H1 (cell line): ENCODE measurements around the gene SHISAL1. TPM values are rescaled to one million over a fixed set of nuclear protein-coding genes. Genes with fewer than 3 reads are reported as not detected.
A peak's percentile ranks its signal among the peaks of the same experiment; 100 is the strongest.

Experiments used
- CTCF ChIA-PET: fragments of 300-600 bp; sonication (Branson Sonifier 250); formaldehyde crosslinking; loops from one replicate; lab custom pipeline; 2021; ENCODE audit not compliant: partially characterized antibody; lab: Charles Lee
- POLR2A ChIA-PET: fragments of 300-600 bp; sonication (Branson Sonifier 250); formaldehyde crosslinking; loops from one replicate; lab custom pipeline; 2021; ENCODE audit warnings: inconsistent platforms; ENCODE audit not compliant: partially characterized antibody; lab: Charles Lee
- DNase-seq, 2 experiments: peaks; one replicate each; pipeline versions ENCODE4 v3.0.0 to v3.0.0-alpha.2; 2010 to 2022; ENCODE audit warnings: low spot score in 2 of 2, low read depth in 1 of 2, mixed read lengths in 1 of 2
- FAIRE-seq: peaks from 2 replicates; lab custom pipeline; 2011; peaks lifted over from hg19 to GRCh38; lab: Jason Lieb, UNC
- H2AFZ ChIP-seq: 2 replicates; pipeline ENCODE4 v1.8.1; 2012; ENCODE audit warnings: low read length, inconsistent platforms
- H2AK5ac ChIP-seq: 2 replicates; pipeline ENCODE4 v1.6.1; 2013; ENCODE audit warnings: low read depth, low read length
- H2BK120ac ChIP-seq: replicated peaks from 2 replicates; pipeline ENCODE3; 2013; ENCODE audit warnings: low read depth, low read length, inconsistent platforms
- H2BK12ac ChIP-seq: 2 replicates; pipeline ENCODE4 v1.6.1; 2013; ENCODE audit warnings: low read depth, low read length
- H2BK15ac ChIP-seq: 2 replicates; pipeline ENCODE4 v1.6.1; 2013; ENCODE audit warnings: low read length
- H2BK20ac ChIP-seq: 2 replicates; pipeline ENCODE4 v1.6.1; 2013; ENCODE audit warnings: low read length
- H2BK5ac ChIP-seq: 2 replicates; pipeline ENCODE4 v1.6.1; 2013; ENCODE audit warnings: low read depth, low read length
- H3K14ac ChIP-seq: 2 replicates; pipeline ENCODE4 v1.6.1; 2013; ENCODE audit warnings: inconsistent platforms; ENCODE audit not compliant: insufficient read length
- H3K18ac ChIP-seq: 2 replicates; pipeline ENCODE4 v1.6.1; 2013; ENCODE audit warnings: low read length; ENCODE audit errors: extremely low read depth
- H3K23ac ChIP-seq: 2 replicates; pipeline ENCODE4 v1.6.1; 2013; ENCODE audit warnings: inconsistent platforms; ENCODE audit not compliant: insufficient read length
- H3K23me2 ChIP-seq: 2 replicates; pipeline ENCODE4 v1.6.1; 2013; ENCODE audit warnings: low read depth, low read length
- H3K27ac ChIP-seq: 2 replicates; pipeline ENCODE4 v1.6.1; 2011; ENCODE audit warnings: low read depth, low read length, inconsistent platforms
- H3K27me3 ChIP-seq, 4 experiments: replicated peaks in 1 of 4; 1 replicate in 1 of 4; 2 replicates in 3 of 4; pipeline versions ENCODE4 v1.6.1 to v1.8.1; 2011 to 2013; ENCODE audit warnings: low read length in 3 of 4, mild to moderate bottlenecking in 3 of 4, inconsistent platforms in 2 of 4, mixed read lengths in 2 of 4, moderate library complexity in 1 of 4; ENCODE audit not compliant: control insufficient read depth in 3 of 4, insufficient read depth in 3 of 4; ENCODE audit errors: extremely low read depth in 1 of 4
- H3K36me3 ChIP-seq, 4 experiments: 2 replicates each; pipeline versions ENCODE4 v1.6.1 to v1.8.1; 2011 to 2013; ENCODE audit warnings: mild to moderate bottlenecking in 4 of 4, low read length in 3 of 4, moderate library complexity in 2 of 4, control low read depth in 1 of 4, inconsistent platforms in 1 of 4; ENCODE audit not compliant: insufficient read depth in 4 of 4, control insufficient read depth in 2 of 4
- H3K4ac ChIP-seq: replicated peaks from 2 replicates; pipeline ENCODE3; 2013; ENCODE audit warnings: low read length, low read depth, mixed read lengths, inconsistent platforms; ENCODE audit not compliant: insufficient read length
- H3K4me1 ChIP-seq, 4 experiments: replicated peaks in 1 of 4; 1 replicate in 1 of 4; 2 replicates in 3 of 4; pipeline versions ENCODE4 v1.6.1 to v1.8.1; 2011 to 2013; ENCODE audit warnings: low read length in 3 of 4, inconsistent platforms in 2 of 4, mixed read lengths in 1 of 4; ENCODE audit not compliant: insufficient read depth in 4 of 4, control insufficient read depth in 3 of 4
- H3K4me2 ChIP-seq, 2 experiments: 2 replicates each; pipeline versions ENCODE4 v1.6.1 to v1.8.1; 2011 to 2013; ENCODE audit warnings: low read depth in 2 of 2, low read length in 2 of 2, control low read depth in 1 of 2, inconsistent platforms in 1 of 2, mild to moderate bottlenecking in 1 of 2; ENCODE audit not compliant: insufficient read depth in 1 of 2
- H3K4me3 ChIP-seq, 4 experiments: fragments of 200-600, 300-600 bp in 1 of 4; sonication (generic), shearing (Covaris generic), sonication (Bioruptor Twin) in 1 of 4; 2 replicates each; pipeline versions ENCODE4 v1.5.1 to v1.8.1; 2011 to 2016; ENCODE audit warnings: low read length in 4 of 4, low read depth in 3 of 4, control low read depth in 2 of 4, inconsistent platforms in 2 of 4, mild to moderate bottlenecking in 2 of 4, mixed read lengths in 1 of 4, moderate library complexity in 1 of 4; ENCODE audit not compliant: insufficient read depth in 2 of 4; ENCODE audit errors: extremely low read depth in 1 of 4
- H3K56ac ChIP-seq: replicated peaks from 2 replicates; pipeline ENCODE3; 2013; ENCODE audit warnings: low read depth, mild to moderate bottlenecking, mixed read lengths, low read length, inconsistent platforms; ENCODE audit not compliant: insufficient read length
- H3K79me1 ChIP-seq: 2 replicates; pipeline ENCODE4 v1.6.1; 2013; ENCODE audit warnings: low read depth, low read length, control low read depth
- H3K79me2 ChIP-seq, 2 experiments: 2 replicates each; pipeline versions ENCODE4 v1.6.1 to v1.8.1; 2012 to 2013; ENCODE audit warnings: low read length in 2 of 2, mild to moderate bottlenecking in 2 of 2, inconsistent platforms in 1 of 2; ENCODE audit not compliant: insufficient read depth in 2 of 2, control insufficient read depth in 1 of 2
- H3K9ac ChIP-seq, 4 experiments: replicated peaks in 1 of 4; 1 replicate in 1 of 4; 2 replicates in 3 of 4; pipeline versions ENCODE4 v1.6.1 to v1.8.1; 2011 to 2013; ENCODE audit warnings: low read depth in 3 of 4, low read length in 3 of 4, control low read depth in 2 of 4, mild to moderate bottlenecking in 2 of 4, moderate library complexity in 2 of 4, inconsistent platforms in 1 of 4; ENCODE audit errors: extremely low read depth in 1 of 4
- H3K9me3 ChIP-seq, 2 experiments: 2 replicates each; pipeline versions ENCODE4 v1.6.1 to v1.8.1; 2012 to 2013; ENCODE audit warnings: mild to moderate bottlenecking in 2 of 2, moderate library complexity in 2 of 2, control low read depth in 1 of 2, inconsistent platforms in 1 of 2, low read depth in 1 of 2, low read length in 1 of 2, mixed read lengths in 1 of 2; ENCODE audit not compliant: insufficient read depth in 2 of 2
- H4K20me1 ChIP-seq, 2 experiments: replicated peaks in 1 of 2; 2 replicates each; pipeline versions ENCODE3 to v1.8.1; 2011 to 2013; ENCODE audit warnings: inconsistent platforms in 2 of 2, low read length in 2 of 2, mild to moderate bottlenecking in 1 of 2; ENCODE audit not compliant: insufficient read depth in 2 of 2, control insufficient read depth in 1 of 2
- H4K5ac ChIP-seq: 2 replicates; pipeline ENCODE4 v1.6.1; 2013; ENCODE audit warnings: low read length, low read depth, mixed read lengths, inconsistent platforms; ENCODE audit not compliant: insufficient read length
- H4K8ac ChIP-seq: 2 replicates; pipeline ENCODE4 v1.8.0; 2013; ENCODE audit warnings: mild to moderate bottlenecking, moderate library complexity, low read length, inconsistent platforms; ENCODE audit not compliant: insufficient read depth; ENCODE audit errors: extremely low read depth
- H4K91ac ChIP-seq: replicated peaks from 2 replicates; pipeline ENCODE3; 2013; ENCODE audit warnings: low read length, mixed read lengths, inconsistent platforms; ENCODE audit not compliant: insufficient read length
- ASH2L ChIP-seq: fragments of 200-600, 300-600 bp; sonication (generic); IDR thresholded peaks from one replicate; pipeline ENCODE4 v1.7.1; 2017; ENCODE audit warnings: low read length
- CBX8 ChIP-seq: fragments of 300-800, 300-1000 bp; sonication (generic); IDR thresholded peaks from 2 replicates; pipeline ENCODE4 v1.7.1; 2016; ENCODE audit warnings: low read depth, low read length, borderline replicate concordance
- CEBPB ChIP-seq: IDR thresholded peaks from 2 replicates; pipeline ENCODE4 v1.6.1; 2012; ENCODE audit warnings: low read depth, low read length
- CTBP2 ChIP-seq: IDR thresholded peaks from 2 replicates; pipeline ENCODE4 v1.7.0; 2011; ENCODE audit warnings: borderline replicate concordance, mild to moderate bottlenecking, moderate library complexity, mixed read lengths, low read length; ENCODE audit not compliant: insufficient read depth, insufficient read length
- HDAC2 ChIP-seq, 2 experiments: fragments of 300-600 bp in 1 of 2; sonication (generic) in 1 of 2; IDR thresholded peaks; 2 replicates each; pipeline ENCODE4 v1.6.1; 2011 to 2012; ENCODE audit warnings: low read depth in 2 of 2, low read length in 2 of 2, mild to moderate bottlenecking in 2 of 2, moderate library complexity in 2 of 2, borderline replicate concordance in 1 of 2, inconsistent platforms in 1 of 2
- JUN ChIP-seq: IDR thresholded peaks from 2 replicates; pipeline ENCODE4 v1.6.1; 2011; ENCODE audit warnings: low read depth, mild to moderate bottlenecking, improper control_type of control experiment, low read length
- NANOG ChIP-seq: IDR thresholded peaks from 2 replicates; pipeline ENCODE4 v1.6.1; 2011; ENCODE audit warnings: low read length, low read depth, mild to moderate bottlenecking, inconsistent platforms; ENCODE audit not compliant: insufficient read depth, poor library complexity, severe bottlenecking
- POLR2A ChIP-seq, 2 experiments: IDR thresholded peaks; 1 replicate in 1 of 2; 2 replicates in 1 of 2; pipeline ENCODE4 v1.6.1; 2011; ENCODE audit warnings: low read depth in 2 of 2, low read length in 2 of 2, mild to moderate bottlenecking in 2 of 2; ENCODE audit errors: control extremely low read depth in 1 of 2
- WGBS, 2 experiments: shearing (Covaris generic) in 1 of 2; methylation state at CpG; one replicate each; pipeline versions ENCODE4 v1.1.6 to v1.1.7; 2013 to 2015; ENCODE audit warnings: low lambda C conversion rate in 2 of 2, mixed read lengths in 2 of 2, inconsistent platforms in 1 of 2, low coverage in 1 of 2, missing lambda C conversion rate in 1 of 2; ENCODE audit not compliant: insufficient replicate concordance in 2 of 2, insufficient coverage in 1 of 2, insufficient read length in 1 of 2; ENCODE audit errors: extremely low coverage in 1 of 2, missing lambda C conversion rate in 1 of 2; 5-methylcytosine and 5-hydroxymethylcytosine counted together
- polyA plus RNA-seq, 7 experiments: library from polyadenylated mRNA; depleted of rRNA in 3 of 7; stranded (reverse) in 5 of 7; unstranded in 2 of 7; fragments of >200 nt in 5 of 7; fragments of 200-250 nt in 2 of 7; gene quantifications; 1 replicate in 5 of 7; 2 replicates in 1 of 7; 4 replicates in 1 of 7; pipeline versions ENCODE4 v1.2.1 to v1.2.3, GENCODE V29; 2011 to 2013; ENCODE audit warnings: missing spikeins in 2 of 7, mixed read lengths in 2 of 7
- total RNA-seq: library from RNA; stranded (reverse); fragmentation: NEBNext Ultra II Directional; extraction: Animal tissue kit (Norgen Biotek cat#: 25700); gene quantifications from 2 replicates; pipeline ENCODE4 v1.2.1, GENCODE V29; 2021
- TF ChIP-seq, protein P1 (sequence below): IDR thresholded peaks from 2 replicates; pipeline ENCODE4 v1.6.1; 2012; ENCODE audit warnings: inconsistent platforms

The SHISAL1 gene
- total and polyA plus RNA-seq, 2 of the 8 experiments (the other 6 are each of a cell fraction or from before 2014, with no cell fraction given), result 3.7 to 5.8 TPM

DNA sequence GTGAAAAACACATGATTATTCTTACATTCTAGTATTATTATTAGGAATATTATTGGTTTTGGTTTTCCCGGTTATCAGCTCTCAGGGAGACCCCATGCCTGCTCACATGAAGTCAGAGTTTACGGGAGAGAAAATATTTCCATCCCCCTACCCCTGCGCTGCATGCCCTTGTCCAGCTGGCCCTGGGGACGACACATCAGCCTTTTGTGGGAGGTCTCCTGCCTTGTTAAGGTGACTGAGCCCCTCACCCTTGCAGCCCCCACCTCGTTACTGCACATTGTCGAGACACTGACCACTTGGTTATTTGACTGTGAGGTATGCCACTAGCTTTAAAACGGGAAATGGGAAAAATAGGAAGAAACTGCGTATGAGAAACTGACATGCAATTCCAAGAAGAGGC is 69.0 kb downstream of the SHISAL1 start:
- FAIRE-seq (no peak), DNase-seq (peak in 1 of 2 experiments; percentile 27)
- no peaks in the 10 kb centered on the region for H3K79me2 ChIP-seq
- H3K4me1 ChIP-seq, result no peaks in the 10 kb centered on the region
- H3K56ac ChIP-seq, result no peak overlapping the region
- H3K9me3 ChIP-seq, result no peaks in the 10 kb centered on the region; a peak in 1 of 4 replicates
- no peak overlapping the region for H2BK15ac ChIP-seq
- H2BK120ac ChIP-seq, result no peak overlapping the region
- no peak overlapping the region for H3K4ac ChIP-seq
- H3K9ac ChIP-seq, result no peak overlapping the region
- ChIA-PET POLR2A (no interaction called here), CTCF (interaction anchor here (1.0 kb wide), 3 partner anchors 23 to 69 kb away, joined by 3 to 4 read pairs (median 3); partner anchors contain the start of gene SHISAL1)
- no peak overlapping the region for H4K5ac ChIP-seq
- H4K20me1 ChIP-seq, result peaks cover 0 to 1% of the 10 kb centered on the region in 2 experiments
- no peak overlapping the region for H3K14ac ChIP-seq
- H3K4me3 ChIP-seq, result no peak overlapping the region
- H3K18ac ChIP-seq, result no peak overlapping the region
- H2BK20ac ChIP-seq, result no peak overlapping the region
- no peak overlapping the region for H4K91ac ChIP-seq
- H3K79me1 ChIP-seq, result no peaks in the 10 kb centered on the region
- H2AFZ ChIP-seq, result no peak overlapping the region
- no peak overlapping the region for H3K23ac ChIP-seq
- H4K8ac ChIP-seq, result no peak overlapping the region; the same call in 1 of the 2 replicates
- no peak overlapping the region for H2BK5ac ChIP-seq
- no peak overlapping the region for H2BK12ac ChIP-seq
- no peak overlapping the region for H3K4me2 ChIP-seq
- no peaks in the 10 kb centered on the region for H3K23me2 ChIP-seq
- H3K27me3 ChIP-seq, result no peaks in the 10 kb centered on the region
- H3K36me3 ChIP-seq, result no peaks in the 10 kb centered on the region
- H3K27ac ChIP-seq, result no peak overlapping the region
- H2AK5ac ChIP-seq, result no peak overlapping the region
- 90% methylated on average over 8 of the region's 8 CpGs; no CpG with 5 or more reads in 1 of the 2 experiments for WGBS, 2 experiments
- TF ChIP-seq CTBP2, result no peak
- TF ChIP-seq, protein P1, sequence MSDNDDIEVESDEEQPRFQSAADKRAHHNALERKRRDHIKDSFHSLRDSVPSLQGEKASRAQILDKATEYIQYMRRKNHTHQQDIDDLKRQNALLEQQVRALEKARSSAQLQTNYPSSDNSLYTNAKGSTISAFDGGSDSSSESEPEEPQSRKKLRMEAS, result no peak
- no peak for TF ChIP-seq NANOG
- no peak for TF ChIP-seq ASH2L
- no peak for TF ChIP-seq HDAC2 (IDR thresholded peaks at IDR 0.05; ENCODE audit: borderline replicate concordance in 1 of 2, low read depth in 2 of 2, low read length in 2 of 2)
- no peak for TF ChIP-seq POLR2A (IDR thresholded peaks at IDR 0.05; ENCODE audit: control extremely low read depth in 1 of 2, low read depth in 2 of 2, low read length in 2 of 2)
- no peak for TF ChIP-seq JUN
- no peak for TF ChIP-seq CEBPB
- TF ChIP-seq CBX8, result no peak
